Ectodermal cell (in vitro differentiated cells): ENCODE data around the gene CHN2.
"Not testable (repeated sequence)": the region's sequence is repeated elsewhere in the genome, so short reads cannot be mapped to it uniquely, and the experiment has no call there.

Source experiments
- H3K27ac ChIP-seq: 2 replicates; pipeline ENCODE4 v1.7.0; 2013; ENCODE audit warnings: mild to moderate bottlenecking, low read depth, low read length; ENCODE audit not compliant: insufficient read depth, poor library complexity, severe bottlenecking
- H3K27me3 ChIP-seq: 2 replicates; pipeline ENCODE4 v1.7.0; 2013; ENCODE audit warnings: mild to moderate bottlenecking, low read length; ENCODE audit not compliant: insufficient read depth, control insufficient read depth, poor library complexity, severe bottlenecking
- H3K36me3 ChIP-seq: one replicate; pipeline ENCODE4 v1.7.0; 2013; ENCODE audit warnings: low read length; ENCODE audit not compliant: control insufficient read depth, insufficient read depth
- H3K4me1 ChIP-seq: one replicate; pipeline ENCODE4 v1.7.0; 2013; ENCODE audit warnings: low read length; ENCODE audit not compliant: control insufficient read depth, insufficient read depth
- H3K4me3 ChIP-seq: 2 replicates; pipeline ENCODE4 v1.7.0; 2013; ENCODE audit warnings: low read depth, low read length, control low read depth; ENCODE audit not compliant: insufficient read depth
- H3K9me3 ChIP-seq: 2 replicates; pipeline ENCODE4 v1.7.0; 2013; ENCODE audit warnings: mild to moderate bottlenecking, low read length, moderate library complexity; ENCODE audit not compliant: control insufficient read depth
- WGBS, 2 experiments: methylation state at CpG; one replicate each; pipeline ENCODE4 v1.1.7; 2013; ENCODE audit warnings: missing lambda C conversion rate in 2 of 2; 5-methylcytosine and 5-hydroxymethylcytosine counted together

Gene CHN2

GRCh38 chr7:29253225-29253624, 58.6 kb downstream of the CHN2 start:
- WGBS, 2 experiments, result 91 to 100% methylated on average over 1 of the region's 1 CpG
- no peaks in the 10 kb centered on the region for H3K9me3 ChIP-seq
- H3K27me3 ChIP-seq, result no peaks in the 10 kb centered on the region
- no peaks in the 10 kb centered on the region for H3K36me3 ChIP-seq
- no peak overlapping the region for H3K4me3 ChIP-seq
- H3K27ac ChIP-seq, result no peak overlapping the region
- H3K4me1 ChIP-seq, result no peaks in the 10 kb centered on the region

- Histone ChIP-seq H3K4me1 (no peaks in the 10 kb centered on the region), H3K27ac (no peak overlapping the region), H3K27me3 (no peaks in the 10 kb centered on the region), H3K4me3 (no peak overlapping the region), H3K9me3 (no peaks in the 10 kb centered on the region), H3K36me3 (no peaks in the 10 kb centered on the region)
- 86 to 88% methylated on average over 6 of the region's 6 CpGs for WGBS, 2 experiments
These were observed 60.0 kb downstream of the CHN2 start for GRCh38 chr7:29254591-29254990.

GRCh38 chr7:29255199-29255878, 60.8 kb downstream of the CHN2 start:
- H3K27ac ChIP-seq, result no peak overlapping the region
- 87 to 90% methylated on average over 6 of the region's 6 CpGs for WGBS, 2 experiments
- no peaks in the 10 kb centered on the region for H3K4me1 ChIP-seq
- no peaks in the 10 kb centered on the region for H3K9me3 ChIP-seq
- no peak overlapping the region for H3K4me3 ChIP-seq
- no peaks in the 10 kb centered on the region for H3K36me3 ChIP-seq
- no peaks in the 10 kb centered on the region for H3K27me3 ChIP-seq

GRCh38 chr7:29255906-29256692, 61.5 kb downstream of the CHN2 start:
- H3K4me1 ChIP-seq, result no peaks in the 10 kb centered on the region

GRCh38 chr7:29256693-29257002, 62.1 kb downstream of the CHN2 start:
- H3K4me1 ChIP-seq, result no peaks in the 10 kb centered on the region
- H3K27ac ChIP-seq, result no peak overlapping the region
- H3K4me3 ChIP-seq, result no peak overlapping the region
- H3K9me3 ChIP-seq, result no peaks in the 10 kb centered on the region
- H3K27me3 ChIP-seq, result no peaks in the 10 kb centered on the region
- no peaks in the 10 kb centered on the region for H3K36me3 ChIP-seq
- 94 to 97% methylated on average over 5 of the region's 5 CpGs for WGBS, 2 experiments

More at GRCh38 chr7:29255906-29256692, 61.5 kb downstream of the CHN2 start:
- Histone ChIP-seq H3K9me3 (no peaks in the 10 kb centered on the region), H3K27ac (no peak overlapping the region), H3K36me3 (no peaks in the 10 kb centered on the region), H3K4me3 (no peak overlapping the region), H3K27me3 (no peaks in the 10 kb centered on the region)
- WGBS, 2 experiments, result 76 to 81% methylated on average over 2 of the region's 5 CpGs

- H3K4me3 ChIP-seq, result no peak overlapping the region
- H3K27me3 ChIP-seq, result no peaks in the 10 kb centered on the region
These were observed 64.4 kb downstream of the CHN2 start for GRCh38 chr7:29258951-29259350.

GRCh38 chr7:29262191-29262917, 67.8 kb downstream of the CHN2 start:
- H3K4me3 ChIP-seq, result no peak overlapping the region
- no peaks in the 10 kb centered on the region for H3K36me3 ChIP-seq
- 100% methylated on average over 2 of the region's 2 CpGs; no CpG with 5 or more reads in 1 of the 2 experiments for WGBS, 2 experiments

More at GRCh38 chr7:29258951-29259350, 64.4 kb downstream of the CHN2 start:
- Histone ChIP-seq H3K27ac (no peak overlapping the region), H3K9me3 (no peaks in the 10 kb centered on the region), H3K36me3 (no peaks in the 10 kb centered on the region), H3K4me1 (no peaks in the 10 kb centered on the region)
- WGBS, 2 experiments, result 88 to 93% methylated on average over 2 of the region's 3 CpGs

GRCh38 chr7:29263601-29264207, 69.1 kb downstream of the CHN2 start:
- H3K9me3 ChIP-seq, H3K27ac ChIP-seq, H3K27me3 ChIP-seq, H3K36me3 ChIP-seq, H3K4me1 ChIP-seq, H3K4me3 ChIP-seq: not testable (repeated sequence)
- 96 to 98% methylated on average over 42 to 44 of the region's 44 CpGs for WGBS, 2 experiments

More at GRCh38 chr7:29262191-29262917, 67.8 kb downstream of the CHN2 start:
- H3K4me1 ChIP-seq, result peaks cover 5% of the 10 kb centered on the region
- no peaks in the 10 kb centered on the region for H3K9me3 ChIP-seq
- no peak overlapping the region for H3K27ac ChIP-seq
- no peaks in the 10 kb centered on the region for H3K27me3 ChIP-seq

- H3K36me3 ChIP-seq, result no peaks in the 10 kb centered on the region
- H3K27ac ChIP-seq, result no peak overlapping the region
- H3K4me3 ChIP-seq, result no peak overlapping the region
- 52 to 61% methylated on average over 6 of the region's 6 CpGs for WGBS, 2 experiments
- no peaks in the 10 kb centered on the region for H3K9me3 ChIP-seq
- peaks cover 5% of the 10 kb centered on the region for H3K4me1 ChIP-seq
- no peaks in the 10 kb centered on the region for H3K27me3 ChIP-seq
These were observed 70.8 kb downstream of the CHN2 start for GRCh38 chr7:29265208-29265923.
